ENCODE results near the gene CTNND2. TPM values are rescaled to one million over a fixed set of nuclear protein-coding genes. Genes with fewer than 3 reads are reported as not detected.

CTNND2 gene
- total and polyA plus RNA-seq, 2 donors (not counting 1 experiment from before 2014, with no cell fraction given): not detected

DNA sequence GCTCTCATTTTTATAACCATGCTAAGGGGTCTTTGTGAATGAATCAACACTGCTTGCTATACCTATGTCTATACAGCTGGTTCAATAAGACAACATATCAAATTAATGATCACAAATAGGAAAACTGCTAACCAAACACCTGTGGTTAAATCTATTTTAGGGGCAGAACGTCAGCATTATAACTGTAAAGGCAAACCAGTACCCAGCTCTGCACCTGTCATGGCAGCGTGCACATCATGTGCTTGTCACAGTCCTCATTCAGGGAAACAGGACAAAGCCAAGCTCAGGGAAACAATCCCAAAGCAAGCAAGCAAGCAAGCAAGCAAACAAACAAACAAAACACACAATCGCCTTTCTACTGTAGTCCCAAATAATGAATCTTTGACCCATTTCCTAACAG, 865.5 kb downstream of the CTNND2 start:
- no peak overlapping the region for H3K27ac ChIP-seq (ENCODE audit: low read length in 2 of 2)
- Mint-ChIP-seq H3K9me3 (ENCODE audit: insufficient read depth) (no peaks in the 10 kb centered on the region), H3K4me3 (no peak overlapping the region), H3K27ac (no peak overlapping the region), H3K4me1 (no peaks in the 10 kb centered on the region), H3K27me3 (peaks cover 12% of the 10 kb centered on the region)
- ATAC-seq (ENCODE audit: low read depth): no peak
- H3K4me3 ChIP-seq (ENCODE audit: control extremely low read depth in 1 of 5, extremely low read depth in 1 of 5, insufficient read depth in 1 of 5, low read depth in 2 of 5, low read length in 4 of 5): no peak overlapping the region
- WGBS (ENCODE audit: insufficient coverage): 42% methylated on average over 2 of the region's 3 CpGs
- no peaks in the 10 kb centered on the region for H3K79me2 ChIP-seq (ENCODE audit: control insufficient read depth, insufficient read depth, low read length)
- no peaks in the 10 kb centered on the region for H3K9me3 ChIP-seq (ENCODE audit: control extremely low read depth in 1 of 3, control insufficient read depth in 2 of 3, insufficient read depth in 1 of 3, low read length in 2 of 3)
- POLR2A ChIA-PET: no interaction called here
- H3K4me1 ChIP-seq (ENCODE audit: control insufficient read depth in 2 of 2, insufficient read depth in 2 of 2, low read length in 2 of 2): no peaks in the 10 kb centered on the region
- DNase-seq: no peak
- TF ChIP-seq, protein P1, sequence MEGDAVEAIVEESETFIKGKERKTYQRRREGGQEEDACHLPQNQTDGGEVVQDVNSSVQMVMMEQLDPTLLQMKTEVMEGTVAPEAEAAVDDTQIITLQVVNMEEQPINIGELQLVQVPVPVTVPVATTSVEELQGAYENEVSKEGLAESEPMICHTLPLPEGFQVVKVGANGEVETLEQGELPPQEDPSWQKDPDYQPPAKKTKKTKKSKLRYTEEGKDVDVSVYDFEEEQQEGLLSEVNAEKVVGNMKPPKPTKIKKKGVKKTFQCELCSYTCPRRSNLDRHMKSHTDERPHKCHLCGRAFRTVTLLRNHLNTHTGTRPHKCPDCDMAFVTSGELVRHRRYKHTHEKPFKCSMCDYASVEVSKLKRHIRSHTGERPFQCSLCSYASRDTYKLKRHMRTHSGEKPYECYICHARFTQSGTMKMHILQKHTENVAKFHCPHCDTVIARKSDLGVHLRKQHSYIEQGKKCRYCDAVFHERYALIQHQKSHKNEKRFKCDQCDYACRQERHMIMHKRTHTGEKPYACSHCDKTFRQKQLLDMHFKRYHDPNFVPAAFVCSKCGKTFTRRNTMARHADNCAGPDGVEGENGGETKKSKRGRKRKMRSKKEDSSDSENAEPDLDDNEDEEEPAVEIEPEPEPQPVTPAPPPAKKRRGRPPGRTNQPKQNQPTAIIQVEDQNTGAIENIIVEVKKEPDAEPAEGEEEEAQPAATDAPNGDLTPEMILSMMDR (IDR thresholded peaks at IDR 0.05): no peak
- no peak for TF ChIP-seq EZH2 (IDR thresholded peaks at IDR 0.05; ENCODE audit: borderline replicate concordance, insufficient read depth, low read depth, low read length, poor library complexity, severe bottlenecking)
- H3K36me3 ChIP-seq (replicated peaks in 1 of 2; ENCODE audit: control extremely low read depth in 1 of 2, control insufficient read depth in 1 of 2, extremely low read depth in 1 of 2, insufficient read depth in 2 of 2, low read length in 1 of 2): no peaks in the 10 kb centered on the region
- no peaks in the 10 kb centered on the region for H3K27me3 ChIP-seq (replicated peaks in 1 of 4; ENCODE audit: control extremely low read depth in 1 of 4, control insufficient read depth in 3 of 4, insufficient read depth in 4 of 4, low read length in 3 of 4)
- intact Hi-C loops (cut with micrococcal nuclease): no loop called here
- no peaks in the 10 kb centered on the region for H4K20me1 ChIP-seq (ENCODE audit: control insufficient read depth, insufficient read depth, low read length, poor library complexity, severe bottlenecking)
- no peak overlapping the region for H3K4me2 ChIP-seq (replicated peaks; ENCODE audit: low read depth, low read length, poor library complexity, severe bottlenecking)
- CTCF ChIA-PET: no interaction called here
- no peak overlapping the region for H3K9ac ChIP-seq (ENCODE audit: low read length)
- no peak overlapping the region for H2AFZ ChIP-seq (ENCODE audit: insufficient read depth, low read depth, low read length, poor library complexity, severe bottlenecking)

DNA sequence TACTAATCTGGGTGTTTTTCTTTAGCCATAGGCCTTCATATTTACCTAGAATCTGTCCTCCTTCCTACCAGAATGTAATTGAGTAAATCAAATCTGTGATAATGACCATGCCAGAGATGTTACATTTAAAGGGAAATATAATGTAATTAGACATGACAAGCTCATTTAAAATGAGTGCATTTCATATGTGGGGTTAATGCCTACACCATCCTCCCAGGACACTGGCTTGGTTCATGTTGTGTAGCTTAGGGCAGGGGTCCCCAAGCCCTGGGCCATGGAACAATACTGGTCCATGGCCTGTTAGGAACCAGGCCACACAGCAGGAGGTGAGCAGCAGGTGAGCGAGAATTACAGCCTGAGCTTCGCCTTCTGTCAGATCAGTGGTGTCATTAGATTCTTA, 866.3 kb downstream of the CTNND2 start:
- no peak overlapping the region for H3K27ac ChIP-seq (ENCODE audit: low read length in 2 of 2)
- intact Hi-C loops (cut with micrococcal nuclease): no loop called here
- H3K4me1 Mint-ChIP-seq: no peaks in the 10 kb centered on the region
- 94% methylated on average over 2 of the region's 2 CpGs for WGBS (ENCODE audit: insufficient coverage)
- no peaks in the 10 kb centered on the region for H3K4me1 ChIP-seq (ENCODE audit: control insufficient read depth in 2 of 2, insufficient read depth in 2 of 2, low read length in 2 of 2)
- peaks cover 12% of the 10 kb centered on the region for H3K27me3 Mint-ChIP-seq
- H4K20me1 ChIP-seq (ENCODE audit: control insufficient read depth, insufficient read depth, low read length, poor library complexity, severe bottlenecking): no peaks in the 10 kb centered on the region
- no peak overlapping the region for H3K4me3 ChIP-seq (ENCODE audit: control extremely low read depth in 1 of 5, extremely low read depth in 1 of 5, insufficient read depth in 1 of 5, low read depth in 2 of 5, low read length in 4 of 5)
- no peak overlapping the region for H3K9ac ChIP-seq (ENCODE audit: low read length)
- ChIA-PET POLR2A (no interaction called here), CTCF (interaction anchor here (0.5 kb wide), 1 partner anchor 65 kb away, joined by 3 read pairs; no protein-coding TSS in a partner anchor)
- no peaks in the 10 kb centered on the region for H3K36me3 ChIP-seq (replicated peaks in 1 of 2; ENCODE audit: control extremely low read depth in 1 of 2, control insufficient read depth in 1 of 2, extremely low read depth in 1 of 2, insufficient read depth in 2 of 2, low read length in 1 of 2)
- H3K9me3 Mint-ChIP-seq (ENCODE audit: insufficient read depth): no peaks in the 10 kb centered on the region
- H3K79me2 ChIP-seq (ENCODE audit: control insufficient read depth, insufficient read depth, low read length): no peaks in the 10 kb centered on the region
- no peak overlapping the region for H3K27ac Mint-ChIP-seq
- no peaks in the 10 kb centered on the region for H3K9me3 ChIP-seq (ENCODE audit: control extremely low read depth in 1 of 3, control insufficient read depth in 2 of 3, insufficient read depth in 1 of 3, low read length in 2 of 3)
- no peak overlapping the region for H3K4me2 ChIP-seq (replicated peaks; ENCODE audit: low read depth, low read length, poor library complexity, severe bottlenecking)
- ATAC-seq (ENCODE audit: low read depth) (no peak), DNase-seq (no peak)
- H3K27me3 ChIP-seq (replicated peaks in 1 of 4; ENCODE audit: control extremely low read depth in 1 of 4, control insufficient read depth in 3 of 4, insufficient read depth in 4 of 4, low read length in 3 of 4): no peaks in the 10 kb centered on the region
- H2AFZ ChIP-seq (ENCODE audit: insufficient read depth, low read depth, low read length, poor library complexity, severe bottlenecking): no peak overlapping the region
- TF ChIP-seq, protein P1 (IDR thresholded peaks at IDR 0.05): no peak
- no peak for TF ChIP-seq EZH2 (IDR thresholded peaks at IDR 0.05; ENCODE audit: borderline replicate concordance, insufficient read depth, low read depth, low read length, poor library complexity, severe bottlenecking)
- no peak overlapping the region for H3K4me3 Mint-ChIP-seq
